HepG2 (cell line): Measurements from ENCODE around the gene LENEP. TPM values are rescaled to one million over a fixed set of nuclear protein-coding genes. Genes with fewer than 3 reads are reported as not detected.

ENCODE experiments used
- ATAC-seq: fragments of 200-7000 bp; cut with Tn5 transposase; 3 replicates; pipeline ENCODE4 v1.9.1; 2020; ENCODE audit warnings: mild to moderate bottlenecking, moderate library complexity
- BruUV-seq: library from RNA; stranded (reverse); fragments of 400-500 nt; replicated peaks from 2 replicates; lab custom pipeline; 2021; lab: Mats Ljungman, UMichigan
- CTCF ChIA-PET: fragments of 300-600 bp; formaldehyde crosslinking; extraction: SDS; loops from one replicate; lab custom pipeline; 2021; ENCODE audit warnings: low total read pairs, inconsistent platforms, low intra/inter-chr PET ratio; lab: Yijun Ruan, JAX
- POLR2A ChIA-PET: fragments of 350-600 bp; sonication (Branson Sonifier 250); formaldehyde crosslinking; loops from one replicate; lab custom pipeline; 2020; ENCODE audit warnings: antibody characterized with exemption, inconsistent platforms; lab: Yijun Ruan, JAX
- DNase-seq: peaks from one replicate; pipeline ENCODE4 v3.0.0-alpha.2; 2015; ENCODE audit warnings: low spot score
- FAIRE-seq: peaks from 3 replicates; lab custom pipeline; 2011; peaks lifted over from hg19 to GRCh38; lab: Jason Lieb, UNC
- H2AFZ ChIP-seq: one replicate; pipeline ENCODE4 v1.6.1; 2011; ENCODE audit warnings: low read length, inconsistent platforms
- H3K27ac ChIP-seq: fragments of 300-600 bp; 3 replicates; pipeline ENCODE4 v1.8.0; 2011; ENCODE audit warnings: mixed run types, mild to moderate bottlenecking, mixed read lengths, low read length, inconsistent platforms; ENCODE audit not compliant: insufficient read depth; ENCODE audit errors: extremely low read length
- H3K27me3 ChIP-seq, 2 experiments: fragments of 200-600 bp in 1 of 2; 2 replicates in 1 of 2; 3 replicates in 1 of 2; pipeline versions ENCODE4 v1.6.0 to v1.8.0; 2011; ENCODE audit warnings: low read length in 2 of 2, mild to moderate bottlenecking in 2 of 2, moderate library complexity in 2 of 2, inconsistent platforms in 1 of 2; ENCODE audit not compliant: insufficient read depth in 2 of 2, control insufficient read depth in 1 of 2
- H3K36me3 ChIP-seq, 2 experiments: fragments of 200-600 bp in 1 of 2; replicated peaks in 1 of 2; 2 replicates in 1 of 2; 3 replicates in 1 of 2; pipeline versions ENCODE4 v1.5.1 to v1.8.0; 2011; ENCODE audit warnings: low read length in 2 of 2, inconsistent platforms in 1 of 2; ENCODE audit not compliant: insufficient read depth in 2 of 2, control insufficient read depth in 1 of 2
- H3K4me1 ChIP-seq: 2 replicates; pipeline ENCODE4 v1.5.1; 2012; ENCODE audit warnings: low read length, inconsistent platforms; ENCODE audit not compliant: insufficient read depth
- H3K4me2 ChIP-seq: 2 replicates; pipeline ENCODE4 v1.6.0; 2011; ENCODE audit warnings: low read depth, low read length, inconsistent platforms
- H3K4me3 ChIP-seq, 3 experiments: fragments of 200-600 bp in 1 of 3; sonication (generic), shearing (Covaris generic) in 1 of 3; replicated peaks in 1 of 3; 2 replicates each; pipeline ENCODE4 v1.5.1; 2011 to 2016; ENCODE audit warnings: low read length in 3 of 3, inconsistent platforms in 2 of 3, low read depth in 2 of 3, mild to moderate bottlenecking in 2 of 3, control low read depth in 1 of 3, mixed read lengths in 1 of 3; ENCODE audit not compliant: insufficient read depth in 1 of 3
- H3K79me2 ChIP-seq: one replicate; pipeline ENCODE4 v1.6.1; 2011; ENCODE audit warnings: low read length, inconsistent platforms; ENCODE audit not compliant: insufficient read depth
- H3K9ac ChIP-seq: 2 replicates; pipeline ENCODE4 v1.6.0; 2011; ENCODE audit warnings: mild to moderate bottlenecking, low read depth, low read length, inconsistent platforms; ENCODE audit not compliant: insufficient read depth
- H3K9me3 ChIP-seq: 2 replicates; pipeline ENCODE4 v1.5.1; 2012; ENCODE audit warnings: mild to moderate bottlenecking, low read length
- H4K20me1 ChIP-seq: 2 replicates; pipeline ENCODE4 v1.6.0; 2011; ENCODE audit warnings: inconsistent platforms, mild to moderate bottlenecking, low read length, moderate library complexity; ENCODE audit not compliant: insufficient read depth
- CERS6 ChIP-seq: sonication (generic); formaldehyde crosslinking; IDR thresholded peaks from 2 replicates; pipeline ENCODE4 v1.5.0; 2020; ENCODE audit warnings: missing genetic modification reagents
- CSRNP1 ChIP-seq: sonication (generic); formaldehyde crosslinking; IDR thresholded peaks from 2 replicates; pipeline ENCODE4 v1.8.1; 2023; ENCODE audit warnings: mild to moderate bottlenecking, missing genetic modification reagents
- ELF1 ChIP-seq: sonication (generic); formaldehyde crosslinking; IDR thresholded peaks from 2 replicates; pipeline ENCODE4 v1.4.0; 2020; ENCODE audit warnings: missing genetic modification reagents
- FOSL2 ChIP-seq: sonication (generic); formaldehyde crosslinking; IDR thresholded peaks from 2 replicates; pipeline ENCODE4 v1.4.0; 2020; ENCODE audit warnings: missing genetic modification reagents
- HOXA3 ChIP-seq: sonication (generic); formaldehyde crosslinking; IDR thresholded peaks from 2 replicates; pipeline ENCODE4 v1.5.0; 2020; ENCODE audit warnings: missing genetic modification reagents
- IRX3 ChIP-seq: sonication (generic); formaldehyde crosslinking; IDR thresholded peaks from 2 replicates; pipeline ENCODE4 v1.8.1; 2023; ENCODE audit warnings: mild to moderate bottlenecking, low read depth, missing genetic modification reagents, borderline replicate concordance
- KDM5A ChIP-seq: fragments of 200-600 bp; sonication (generic); IDR thresholded peaks from 2 replicates; pipeline ENCODE4 v1.7.0; 2018; ENCODE audit warnings: antibody characterized with exemption, mild to moderate bottlenecking, low read length, borderline replicate concordance
- NFAT5 ChIP-seq: sonication (generic); formaldehyde crosslinking; IDR thresholded peaks from 2 replicates; pipeline ENCODE4 v1.4.0; 2020; ENCODE audit warnings: missing genetic modification reagents
- SAFB2 ChIP-seq: sonication (generic); formaldehyde crosslinking; IDR thresholded peaks from 2 replicates; pipeline ENCODE4 v1.5.1; 2020; ENCODE audit warnings: missing genetic modification reagents, low read depth, mild to moderate bottlenecking, borderline replicate concordance
- SOX5 ChIP-seq: IDR thresholded peaks from 2 replicates; pipeline ENCODE4 v1.6.1; 2016; ENCODE audit warnings: borderline replicate concordance
- THAP11 ChIP-seq: IDR thresholded peaks from 2 replicates; pipeline ENCODE4 v1.6.1; 2016; ENCODE audit warnings: missing biosample characterization, missing genetic modification reagents
- ZFP37 ChIP-seq: sonication (generic); formaldehyde crosslinking; IDR thresholded peaks from 2 replicates; pipeline ENCODE4 v1.4.0; 2020; ENCODE audit warnings: missing genetic modification reagents, borderline replicate concordance
- ZNF354B ChIP-seq: sonication (generic); formaldehyde crosslinking; IDR thresholded peaks from 2 replicates; pipeline ENCODE4 v1.8.0; 2022; ENCODE audit warnings: mild to moderate bottlenecking, missing genetic modification reagents
- ZNF597 ChIP-seq: sonication (generic); formaldehyde crosslinking; IDR thresholded peaks from 2 replicates; pipeline ENCODE4 v1.5.0; 2020; ENCODE audit warnings: missing genetic modification reagents
- ZNF709 ChIP-seq: sonication (generic); formaldehyde crosslinking; IDR thresholded peaks from 2 replicates; pipeline ENCODE4 v1.5.0; 2020; ENCODE audit warnings: mild to moderate bottlenecking, missing genetic modification reagents
- WGBS: methylation state at CpG from one replicate; pipeline ENCODE4 v1.1.6; 2017; ENCODE audit warnings: low lambda C conversion rate; 5-methylcytosine and 5-hydroxymethylcytosine counted together
- in situ Hi-C: cut with HindIII; loops from 2 replicates; pipeline ENCODE4 v1.10.0; 2017; ENCODE audit warnings: low pct_unique_long_range_greater_than_20kb; ENCODE audit not compliant: extremely low pct_ligation_motif_present
- intact Hi-C: fragments of 100-400 bp; cut with micrococcal nuclease; formaldehyde crosslinking; loops from one replicate; pipeline ENCODE4 v1.10.0; 2022; ENCODE audit not compliant: unreplicated experiment
- polyA plus RNA-seq, 8 experiments: library from polyadenylated mRNA; depleted of rRNA in 3 of 8; stranded (reverse) in 7 of 8; unstranded in 1 of 8; fragments of >200 nt; fragmentation: Illumina TruSeq in 4 of 8; extraction: Trizol in 4 of 8; gene quantifications; 2 replicates each; pipeline versions ENCODE4 v1.2.1 to v1.2.3, GENCODE V29; 2011 to 2016; ENCODE audit warnings: low read depth in 4 of 8, missing spikeins in 1 of 8, mixed read lengths in 1 of 8; ENCODE audit not compliant: insufficient read depth in 1 of 8
- total RNA-seq, 5 experiments: library from RNA; depleted of rRNA; stranded (reverse); fragments of >200 nt; fragmentation: Illumina TruSeq; extraction: Trizol; gene quantifications; 2 replicates each; pipeline ENCODE4 v1.2.3, GENCODE V29; 2016; ENCODE audit warnings: low read depth in 1 of 5

Gene LENEP
- total and polyA plus RNA-seq, 2 of the 13 experiments (the other 11 are each of a cell fraction or from before 2014, with no cell fraction given) = 0.29 TPM; not detected in 1

GRCh38 chr1:155009221-155009711, 15.9 kb downstream of the LENEP start:
- Histone ChIP-seq H3K9me3 (no peaks in the 10 kb centered on the region), H3K27me3 (no peaks in the 10 kb centered on the region), H3K4me2 (no peak overlapping the region), H3K27ac (peak overlapping the region; percentile 30), H3K79me2 (peaks cover 34% of the 10 kb centered on the region), H3K4me3 (no peak overlapping the region), H2AFZ (no peak overlapping the region), H3K36me3 (peaks cover 3 to 20% of the 10 kb centered on the region in 2 experiments; a peak in 4 of 5 replicates), H4K20me1 (peaks cover 11% of the 10 kb centered on the region; the same call in 1 of the 2 replicates), H3K4me1 (peaks cover 93% of the 10 kb centered on the region), H3K9ac (no peak overlapping the region)
- BruUV-seq = no TSS peak
- FAIRE-seq (no peak), DNase-seq (no peak), ATAC-seq (no peak)
- CTCF ChIA-PET = no interaction called here
- WGBS = 100% methylated on average over 5 of the region's 12 CpGs
- intact Hi-C loops = no loop called here
- POLR2A ChIA-PET = interaction anchor here (0.8 kb wide), 1 partner anchor 8 kb away, joined by 3 read pairs; no protein-coding TSS in a partner anchor
- in situ Hi-C loops = no loop called here
- TF ChIP-seq NFAT5 (no peak), IRX3 (CRISPR knock-in tag) (no peak), ZFP37 (CRISPR knock-in tag) (no peak), ZNF709 (CRISPR knock-in tag) (no peak), CSRNP1 (CRISPR knock-in tag) (no peak), CERS6 (CRISPR knock-in tag) (no peak), ZNF597 (no peak), FOSL2 (CRISPR knock-in tag) (no peak), ZNF354B (no peak), SAFB2 (CRISPR knock-in tag) (no peak), KDM5A (no peak), HOXA3 (CRISPR knock-in tag) (no peak), SOX5 (CRISPR knock-in tag) (no peak), ELF1 (no peak), THAP11 (CRISPR knock-in tag) (no peak)
